GM18873 (cell line): ENCODE results near the gene GTF3A.
A peak's percentile ranks its signal among the peaks of the same experiment; 100 is the strongest.

Experiments used
- ATAC-seq: cut with Tn5 transposase; IDR thresholded peaks from one replicate; pipeline ENCODE4 v1.9.1; 2021; ENCODE audit warnings: mild to moderate bottlenecking, moderate library complexity, moderate number of reproducible peaks; ENCODE audit not compliant: unreplicated experiment, low FRiP score

Gene GTF3A

DNA sequence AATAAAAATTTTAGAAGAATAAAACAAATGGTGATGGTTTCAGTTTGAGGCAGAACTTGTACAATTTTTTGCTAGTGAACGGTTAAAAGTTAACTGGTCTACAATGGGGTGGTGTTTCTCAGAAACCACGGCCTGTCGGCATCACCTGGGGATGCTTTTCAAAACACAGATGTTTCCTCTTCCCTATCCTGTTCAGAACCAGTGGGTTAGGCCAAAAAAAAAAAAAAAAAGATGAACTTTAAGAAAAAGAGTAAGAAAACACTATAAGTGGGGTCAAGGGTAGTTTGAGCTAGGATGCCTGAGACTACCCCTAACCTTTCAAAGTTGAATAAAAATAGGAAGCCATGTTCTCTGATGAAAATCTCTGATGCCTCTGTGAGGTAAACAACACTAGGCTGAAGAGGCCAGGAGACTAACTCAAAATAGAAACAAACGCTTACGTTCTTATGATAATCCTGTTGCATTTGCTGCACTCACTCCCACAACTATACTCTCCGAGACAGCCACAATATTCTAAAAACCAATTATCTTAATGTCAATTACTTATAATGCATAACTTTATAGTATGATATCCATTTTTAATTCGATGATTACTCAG lies 22.7 kb downstream of the GTF3A start:
- peak; percentile 27 for ATAC-seq

- no peak for ATAC-seq
These were observed 23.9 kb downstream of the GTF3A start for GRCh38 chr13:27448308-27448707.

- ATAC-seq = no peak
These were observed 24.7 kb downstream of the GTF3A start for GRCh38 chr13:27449081-27449603.

GRCh38 chr13:27449936-27450828 lies 25.8 kb downstream of the GTF3A start, which contains the start of gene MTIF3:
Gene MTIF3 (minus strand): TSS chr13:27450564. CDS start chr13:27440448, 10,116 bp downstream.
- peak; percentile 79 for ATAC-seq

DNA sequence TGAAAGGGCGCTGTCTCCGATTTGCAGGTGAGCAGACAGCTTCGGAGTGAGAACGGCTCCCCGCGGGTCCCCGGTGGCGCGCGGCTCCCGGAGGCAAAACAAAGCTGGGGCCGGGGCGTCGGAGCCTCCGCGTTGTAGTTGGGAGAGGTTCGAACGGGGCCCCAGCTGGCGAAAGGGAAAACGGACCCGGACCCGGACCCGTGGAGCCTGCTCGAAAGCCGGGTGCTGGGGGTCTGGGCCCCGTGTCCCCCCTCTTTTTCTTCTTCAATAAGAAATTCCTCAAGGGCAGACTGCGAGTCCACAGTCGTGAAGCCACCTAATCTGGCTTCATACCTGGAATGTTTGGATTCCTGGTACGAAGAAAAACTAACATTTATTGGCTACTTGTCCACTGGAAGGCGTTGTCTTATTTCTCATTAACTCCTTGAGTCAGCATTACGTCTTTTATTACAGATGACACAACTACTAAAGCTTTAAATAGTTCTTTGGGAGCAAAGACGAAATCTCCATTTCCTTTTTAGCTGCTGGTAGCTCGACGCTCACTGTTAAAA lies 26.6 kb downstream of the GTF3A start:
- no peak for ATAC-seq

GRCh38 chr13:27455331-27455855 lies 31.0 kb downstream of the GTF3A start:
- no peak for ATAC-seq

GRCh38 chr13:27461940-27462584 lies 37.6 kb downstream of the GTF3A start:
- ATAC-seq = no peak

- no peak for ATAC-seq
These were observed 39.1 kb downstream of the GTF3A start for GRCh38 chr13:27463500-27463899.

DNA sequence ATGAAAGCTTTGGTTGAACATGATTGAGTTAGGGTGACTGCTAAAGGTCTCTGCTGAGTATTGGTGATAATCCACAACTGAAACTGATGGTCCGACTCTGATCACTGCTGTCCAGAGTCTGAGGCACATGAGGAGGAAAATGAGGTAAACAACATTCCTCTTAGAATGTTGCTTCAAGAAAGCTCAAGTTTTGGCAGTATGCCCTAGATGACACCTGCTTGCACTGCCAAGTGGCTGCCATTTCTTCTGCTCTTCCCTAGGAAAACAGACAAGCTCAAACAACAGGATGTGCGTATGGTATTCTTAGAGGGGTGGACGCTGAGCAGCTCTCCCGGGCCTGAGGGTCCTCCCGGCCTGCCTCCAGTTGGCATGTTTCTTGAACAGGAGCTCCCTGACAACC lies 41.2 kb downstream of the GTF3A start:
- ATAC-seq = no peak

DNA sequence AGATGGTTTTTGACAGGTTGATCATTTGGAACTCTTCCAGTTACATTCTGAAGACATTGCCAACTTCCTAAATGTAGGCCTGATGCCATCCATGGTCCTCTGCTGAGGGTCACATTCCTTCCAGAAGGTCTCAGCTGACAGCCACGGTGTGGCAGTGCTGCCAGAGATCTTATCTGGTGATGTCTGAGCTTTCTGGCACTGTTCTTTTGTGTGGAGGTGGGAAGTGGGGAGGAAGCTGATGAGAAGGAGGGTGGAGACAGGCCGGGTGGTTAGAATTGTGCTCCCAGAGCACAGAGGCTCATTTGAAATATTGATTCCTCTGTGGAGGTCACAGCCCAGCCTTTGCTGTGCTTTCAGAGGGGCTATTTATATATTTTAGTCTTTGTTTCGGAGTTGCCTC lies 42.1 kb downstream of the GTF3A start:
- no peak for ATAC-seq

DNA sequence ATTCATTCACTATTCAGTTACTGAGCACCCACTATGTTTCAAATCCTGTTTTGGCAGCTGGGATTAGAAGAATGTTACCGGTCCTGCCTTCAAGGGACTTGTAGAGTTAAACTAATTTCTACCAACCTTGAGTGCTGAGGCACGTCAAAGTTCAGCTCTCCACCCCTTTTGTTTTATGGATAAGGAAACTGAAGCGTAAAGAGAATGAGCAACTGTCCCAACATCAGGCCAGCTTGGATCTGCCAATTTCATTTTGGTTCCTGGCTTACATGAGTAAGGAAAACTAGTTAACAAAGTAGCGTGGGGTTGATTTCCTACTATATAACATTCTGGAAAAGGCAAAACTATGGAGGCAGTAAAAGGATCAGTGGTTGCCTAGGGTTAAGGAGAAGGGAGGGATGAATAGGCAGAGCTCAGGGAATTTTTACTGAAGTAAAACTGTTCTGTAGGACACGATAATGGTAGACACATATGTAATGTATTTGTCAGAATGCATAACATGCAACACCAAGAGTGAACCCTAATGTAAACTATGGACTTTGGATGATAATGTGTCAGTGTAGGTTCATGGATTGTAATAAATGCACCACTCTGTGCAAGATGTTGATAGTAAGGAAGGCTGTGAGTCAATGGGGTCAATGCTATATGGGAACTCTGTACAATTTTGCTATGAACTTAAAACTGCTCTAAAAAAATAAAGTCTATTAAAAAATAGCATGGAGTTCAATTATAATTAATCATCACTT lies 45.8 kb downstream of the GTF3A start:
- no peak for ATAC-seq

DNA sequence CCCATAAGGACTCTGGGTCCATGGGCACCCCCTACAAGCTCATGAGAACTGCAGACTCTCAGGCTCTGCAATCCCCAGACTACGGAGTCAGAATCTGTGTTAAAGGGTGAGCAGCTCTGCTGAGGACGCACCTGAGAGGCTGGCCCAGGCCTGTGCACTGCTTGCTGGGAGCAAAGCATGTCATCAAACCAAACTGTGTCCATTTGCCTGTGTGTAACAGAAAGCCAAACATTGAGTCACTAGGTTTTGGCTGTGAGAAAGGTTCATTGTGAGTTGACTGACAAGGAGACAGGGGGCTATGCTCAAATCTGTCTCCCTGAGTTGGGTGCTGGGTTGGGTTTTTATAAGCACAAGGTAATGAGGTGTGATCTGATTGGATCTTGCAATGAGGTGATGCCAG lies 48.0 kb downstream of the GTF3A start:
- no peak for ATAC-seq

GRCh38 chr13:27472941-27473340 lies 48.5 kb downstream of the GTF3A start:
- ATAC-seq = no peak

GRCh38 chr13:27474751-27475268 lies 50.4 kb downstream of the GTF3A start:
- ATAC-seq = no peak

- ATAC-seq = peak; percentile 82
These were observed 52.7 kb downstream of the GTF3A start for GRCh38 chr13:27476943-27477703.

DNA sequence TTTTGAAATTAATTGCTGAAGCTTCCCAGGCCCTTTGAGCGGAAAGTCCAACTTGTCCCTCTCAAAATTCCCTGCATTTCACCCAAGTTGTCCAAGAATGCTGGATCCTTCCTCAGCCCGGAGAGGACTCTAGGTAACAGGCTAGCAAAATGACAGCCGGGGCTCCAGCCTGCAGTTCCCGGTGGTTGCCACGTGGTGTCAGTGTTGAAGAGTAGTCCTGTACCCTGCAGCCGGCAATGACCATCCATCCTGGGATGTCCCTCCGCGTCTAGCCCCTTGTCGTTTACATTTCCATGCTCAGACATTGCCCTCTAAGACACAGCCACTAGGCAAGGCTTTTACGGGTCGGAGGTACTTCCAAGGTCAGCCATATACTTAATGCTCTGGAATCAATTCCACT lies 57.3 kb downstream of the GTF3A start:
- no peak for ATAC-seq

DNA sequence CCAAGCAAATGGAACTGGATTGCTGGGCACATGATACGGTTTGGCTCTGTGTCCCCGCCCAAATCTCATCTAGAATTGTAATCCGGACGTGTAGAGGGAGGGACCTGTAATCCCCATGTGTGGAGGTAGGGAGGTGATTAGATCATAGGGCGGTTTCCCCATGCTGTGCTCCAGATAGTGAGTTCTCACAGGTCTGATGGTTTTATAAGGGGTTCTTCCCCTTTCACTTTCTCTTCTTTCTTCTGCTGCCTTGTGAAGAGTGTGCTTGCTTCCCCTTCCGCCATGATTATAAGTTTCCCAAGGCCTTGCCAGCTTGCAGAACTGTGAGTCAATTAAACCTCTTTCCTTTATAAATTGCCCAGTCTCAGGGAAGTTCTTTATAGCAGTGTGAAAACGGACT lies 58.6 kb downstream of the GTF3A start:
- peak; percentile 77 for ATAC-seq

GRCh38 chr13:27483421-27483820 lies 59.0 kb downstream of the GTF3A start:
- ATAC-seq = no peak
